Measurements from ENCODE around the gene DLG2. TPM values are rescaled to one million over a fixed set of nuclear protein-coding genes. Genes with fewer than 3 reads are reported as not detected.

The DLG2 gene
- total and polyA plus RNA-seq, 4 donors, result 0.30 to 5.5 (median 0.68) TPM

GRCh38 chr11:84560206-84560605 lies 1066.9 kb downstream of the DLG2 start:
- WGBS, result 96% methylated on average over 1 of the region's 1 CpG
- Histone ChIP-seq H3K4me3 (ENCODE audit: low read depth in 1 of 3, low read length in 3 of 3) (no peak overlapping the region), H3K4me1 (ENCODE audit: control insufficient read depth in 4 of 4, insufficient read depth in 4 of 4, low read length in 3 of 4) (peaks cover 3 to 24% (median 17%) of the 10 kb centered on the region in 4 donors), H3K9ac (ENCODE audit: low read depth in 1 of 2, low read length in 2 of 2) (no peak overlapping the region), H3K27ac (ENCODE audit: low read depth in 1 of 2, low read length in 2 of 2) (no peak overlapping the region), H3K36me3 (ENCODE audit: control insufficient read depth in 4 of 4, insufficient read depth in 3 of 4, low read depth in 1 of 4, low read length in 3 of 4) (no peaks in the 10 kb centered on the region), H3K27me3 (ENCODE audit: control insufficient read depth in 4 of 4, insufficient read depth in 4 of 4, low read length in 3 of 4) (no peaks in the 10 kb centered on the region), H3K9me3 (ENCODE audit: control insufficient read depth in 4 of 4, low read length in 3 of 4) (no peaks in the 10 kb centered on the region)
- TF ChIP-seq GABPA (IDR thresholded peaks at IDR 0.05 in 1 of 2, conservative IDR thresholded peaks at IDR 0.05 in 1 of 2) (no peak), RXRA (IDR thresholded peaks at IDR 0.05) (no peak), SP1 (IDR thresholded peaks at IDR 0.05) (no peak), CTCF (IDR thresholded peaks at IDR 0.05; ENCODE audit: low read depth, low read length, missing input control) (no peak), ZBTB33 (IDR thresholded peaks at IDR 0.05) (no peak), TAF1 (conservative IDR thresholded peaks at IDR 0.05) (no peak), JUND (IDR thresholded peaks at IDR 0.05) (no peak), HNF4A (conservative IDR thresholded peaks at IDR 0.05) (no peak), REST (IDR thresholded peaks at IDR 0.05) (no peak), YY1 (IDR thresholded peaks at IDR 0.05) (no peak), HNF4G (IDR thresholded peaks at IDR 0.05) (no peak), ATF3 (IDR thresholded peaks at IDR 0.05) (no peak), FOXA1 (IDR thresholded peaks at IDR 0.05) (no peak), RAD21 (IDR thresholded peaks at IDR 0.05) (no peak), NR2F2 (IDR thresholded peaks at IDR 0.05) (no peak)
- DNase-seq (ENCODE audit: low spot score), result no peak
